Uterus (tissue), 4 donors: Measurements from ENCODE around the gene LMX1A. TPM values are rescaled to one million over a fixed set of nuclear protein-coding genes. Genes with fewer than 3 reads are reported as not detected.

ENCODE experiments used
- DNase-seq, 2 donors: peaks; one replicate each; pipeline ENCODE4 v3.0.0-alpha.2; 2019 to 2020
- H3K27ac ChIP-seq, 2 donors: fragments of 200-600 bp; sonication (generic); 1 replicate in 1 of 2; 2 replicates in 1 of 2; pipeline ENCODE4 v1.5.1; 2016 to 2018
- H3K27me3 ChIP-seq, 2 donors: fragments of 200-600 bp; sonication (generic); one replicate each; pipeline ENCODE4 v1.5.1; 2018 to 2019; ENCODE audit warnings: control low read depth in 1 of 2
- H3K36me3 ChIP-seq, 2 donors: fragments of 200-600 bp; sonication (generic); one replicate each; pipeline ENCODE4 v1.5.1; 2019; ENCODE audit warnings: control low read depth in 1 of 2
- H3K4me1 ChIP-seq, 2 donors: fragments of 200-600 bp; sonication (generic); one replicate each; pipeline ENCODE4 v1.5.1; 2018 to 2019; ENCODE audit warnings: control low read depth in 1 of 2
- H3K4me3 ChIP-seq, 2 donors: fragments of 200-600 bp; sonication (generic); 1 replicate in 1 of 2; 2 replicates in 1 of 2; pipeline ENCODE4 v1.5.1; 2018 to 2019; ENCODE audit warnings: mild to moderate bottlenecking in 1 of 2
- H3K9me3 ChIP-seq, 2 donors: fragments of 200-600 bp; sonication (generic); one replicate each; pipeline ENCODE4 v1.5.1; 2019; ENCODE audit warnings: control low read depth in 1 of 2
- CTCF ChIP-seq, 4 experiments: fragments of 200-600 bp in 2 of 4; fragments of 450-650 bp in 2 of 4; sonication (generic) in 2 of 4; IDR thresholded peaks; one replicate each; pipeline ENCODE4 v1.5.1; 2016 to 2019; ENCODE audit warnings: antibody characterized with exemption in 4 of 4, mild to moderate bottlenecking in 2 of 4, moderate library complexity in 1 of 4
- POLR2A ChIP-seq, 2 donors: fragments of 450-650 bp; IDR thresholded peaks; one replicate each; pipeline ENCODE4 v1.6.1; 2016; ENCODE audit warnings: antibody characterized with exemption in 2 of 2, mild to moderate bottlenecking in 1 of 2, moderate library complexity in 1 of 2
- intact Hi-C: fragments of 100-400 bp; cut with DNase I; formaldehyde crosslinking; loops from one replicate; pipeline ENCODE4 v1.15.1; 2023; ENCODE audit warnings: low total_unique reads
- total RNA-seq, 4 donors: library from RNA; depleted of rRNA in 3 of 4; stranded (reverse); fragments of >200 nt in 3 of 4; gene quantifications; one replicate each; pipeline versions ENCODE4 v1.1.0 to v1.2.4, GENCODE V29; 2014 to 2023
- donor health status: DM: yes; HTN: yes; CAD: no.

Gene LMX1A
- total RNA-seq, 4 donors from 2014 or later, result 0.41 TPM; not detected in 3

- no peaks in the 10 kb centered on the region for H3K36me3 ChIP-seq
- intact Hi-C loops, result no loop called here
- no peak overlapping the region for H3K4me3 ChIP-seq
- no peak overlapping the region for H3K27ac ChIP-seq
- DNase-seq, result peak; percentile 81 to 88
- no peaks in the 10 kb centered on the region for H3K4me1 ChIP-seq
- H3K27me3 ChIP-seq, result no peaks in the 10 kb centered on the region
- TF ChIP-seq POLR2A (IDR thresholded peaks at IDR 0.05), result no peak
- peak; percentile 76 to 91 (median 87) for TF ChIP-seq CTCF (IDR thresholded peaks at IDR 0.05)
- no peaks in the 10 kb centered on the region for H3K9me3 ChIP-seq
Observed at GRCh38 chr1:165367375-165367993, 11.0 kb upstream of the LMX1A start.

GRCh38 chr1:165365341-165365740 is 8.8 kb upstream of the LMX1A start:
- no peaks in the 10 kb centered on the region for H3K9me3 ChIP-seq
- H3K27ac ChIP-seq, result no peak overlapping the region

GRCh38 chr1:165364568-165365133 is 8.1 kb upstream of the LMX1A start:
- H3K4me3 ChIP-seq, result no peak overlapping the region
- no peak for DNase-seq
- no peaks in the 10 kb centered on the region for H3K27me3 ChIP-seq
- H3K4me1 ChIP-seq, result no peaks in the 10 kb centered on the region
- no peak for TF ChIP-seq POLR2A (IDR thresholded peaks at IDR 0.05)
- no peak for TF ChIP-seq CTCF (IDR thresholded peaks at IDR 0.05)
- no peaks in the 10 kb centered on the region for H3K36me3 ChIP-seq
- intact Hi-C loops, result no loop called here
- H3K9me3 ChIP-seq, result no peaks in the 10 kb centered on the region
- H3K27ac ChIP-seq, result no peak overlapping the region

More at GRCh38 chr1:165365341-165365740, 8.8 kb upstream of the LMX1A start:
- no peak overlapping the region for H3K4me3 ChIP-seq
- no peaks in the 10 kb centered on the region for H3K36me3 ChIP-seq
- intact Hi-C loops, result no loop called here
- H3K4me1 ChIP-seq, result no peaks in the 10 kb centered on the region
- no peak for TF ChIP-seq CTCF (IDR thresholded peaks at IDR 0.05)
- TF ChIP-seq POLR2A (IDR thresholded peaks at IDR 0.05), result no peak
- no peaks in the 10 kb centered on the region for H3K27me3 ChIP-seq
- DNase-seq, result no peak

- H3K27me3 ChIP-seq, result peaks cover 0 to 6% of the 10 kb centered on the region in 2 donors
- H3K9me3 ChIP-seq, result no peaks in the 10 kb centered on the region
- H3K4me1 ChIP-seq, result peaks cover 0 to 17% of the 10 kb centered on the region in 2 donors
- no peak overlapping the region for H3K27ac ChIP-seq
- TF ChIP-seq POLR2A (IDR thresholded peaks at IDR 0.05), result no peak
- TF ChIP-seq CTCF (IDR thresholded peaks at IDR 0.05), result no peak
- intact Hi-C loops, result no loop called here
- no peak overlapping the region for H3K4me3 ChIP-seq
- H3K36me3 ChIP-seq, result no peaks in the 10 kb centered on the region
- DNase-seq, result no peak
Observed at GRCh38 chr1:165356876-165357275, 361 bp upstream of the LMX1A start.

DNA sequence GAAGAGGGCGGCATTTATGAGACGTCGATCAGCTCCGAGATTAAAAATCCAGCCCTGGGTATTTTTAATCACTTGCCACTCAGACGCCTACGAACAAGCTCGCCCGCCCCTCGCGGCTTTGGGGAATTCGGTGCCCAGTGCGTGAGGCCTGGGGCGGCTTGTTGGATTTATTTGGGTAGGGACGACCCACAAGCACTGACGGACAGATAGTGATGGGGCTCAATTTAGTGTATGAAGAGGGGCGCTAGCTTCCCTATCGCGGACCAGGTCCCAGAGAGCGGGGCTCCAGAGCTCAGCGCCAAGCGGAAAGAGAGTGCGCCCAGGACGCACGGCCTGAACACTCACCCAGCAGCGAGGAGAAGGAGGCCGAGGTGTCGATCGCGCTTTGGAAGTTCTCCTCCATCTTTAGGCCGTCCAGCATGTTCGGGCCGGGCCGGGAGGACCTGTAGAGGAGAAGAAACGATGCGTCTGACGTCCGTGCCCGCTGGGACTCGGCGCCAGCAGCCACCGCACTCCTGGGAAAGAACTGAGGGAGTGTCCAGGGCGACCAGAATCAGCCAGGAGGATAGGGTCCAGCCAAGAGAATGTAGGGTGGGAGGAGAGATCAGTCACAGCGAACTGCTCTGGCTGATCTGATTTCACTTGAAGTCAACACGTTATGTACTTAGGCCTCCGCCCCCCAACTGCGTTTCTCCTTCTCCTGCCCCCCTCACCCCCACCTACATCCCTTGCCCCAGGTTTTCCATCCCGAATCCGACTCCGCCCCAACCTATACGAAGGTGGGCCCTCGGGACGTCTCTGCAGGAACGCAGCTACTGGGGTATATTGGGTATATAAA is 1.2 kb downstream of the LMX1A start:
- peaks cover 0 to 7% of the 10 kb centered on the region in 2 donors for H3K27me3 ChIP-seq

More for the DNA sequence above, 1.2 kb downstream of the LMX1A start:
- Histone ChIP-seq H3K4me3 (no peak overlapping the region), H3K36me3 (no peaks in the 10 kb centered on the region), H3K9me3 (no peaks in the 10 kb centered on the region), H3K4me1 (peaks cover 0 to 17% of the 10 kb centered on the region in 2 donors), H3K27ac (no peak overlapping the region)
- intact Hi-C loops, result no loop called here
- DNase-seq, result no peak
- TF ChIP-seq POLR2A (IDR thresholded peaks at IDR 0.05) (no peak), CTCF (IDR thresholded peaks at IDR 0.05) (no peak)
